GM23338 (cell line): ENCODE data around the gene DCTN1.

Experiments used
- CREB1 ChIP-seq: fragments of 250-450 bp; sonication (Bioruptor Pico); IDR thresholded peaks from 2 replicates; pipeline ENCODE4 v1.5.0; 2020; ENCODE audit warnings: low read depth, mild to moderate bottlenecking, moderate library complexity
- EZH2 ChIP-seq: fragments of 200-600 bp; sonication (generic); IDR thresholded peaks from one replicate; pipeline ENCODE4 v1.8.0; 2017; ENCODE audit warnings: antibody characterized with exemption, mild to moderate bottlenecking, low read depth; ENCODE audit not compliant: unreplicated experiment
- EZH2phosphoT487 ChIP-seq: fragments of 200-600 bp; sonication (generic); IDR thresholded peaks from one replicate; pipeline ENCODE4 v1.8.1; 2018; ENCODE audit warnings: antibody characterized with exemption; ENCODE audit not compliant: unreplicated experiment
- JUNB ChIP-seq: IDR thresholded peaks from one replicate; pipeline ENCODE4 v1.6.1; 2016; ENCODE audit warnings: antibody characterized with exemption; ENCODE audit not compliant: unreplicated experiment
- POLR2AphosphoS5 ChIP-seq: IDR thresholded peaks from 2 replicates; pipeline ENCODE4 v1.6.1; 2016; ENCODE audit warnings: antibody characterized with exemption, low read depth
- TF ChIP-seq, protein P1 (sequence below), 2 experiments: fragments of 200-600 bp in 1 of 2; sonication (generic) in 1 of 2; conservative IDR thresholded peaks; 2 replicates each; pipeline versions ENCODE4 v1.5.1 to v1.6.1; 2016 to 2017; ENCODE audit warnings: antibody characterized with exemption in 2 of 2, low read depth in 2 of 2, mild to moderate bottlenecking in 2 of 2, moderate library complexity in 1 of 2
- TF ChIP-seq, protein P2 (sequence below): IDR thresholded peaks from one replicate; pipeline ENCODE4 v1.6.1; 2018; ENCODE audit warnings: antibody characterized with exemption; ENCODE audit not compliant: unreplicated experiment
- TF ChIP-seq, protein P3 (sequence below): IDR thresholded peaks from 2 replicates; pipeline ENCODE4 v1.6.1; 2016; ENCODE audit warnings: antibody characterized with exemption

DNA sequence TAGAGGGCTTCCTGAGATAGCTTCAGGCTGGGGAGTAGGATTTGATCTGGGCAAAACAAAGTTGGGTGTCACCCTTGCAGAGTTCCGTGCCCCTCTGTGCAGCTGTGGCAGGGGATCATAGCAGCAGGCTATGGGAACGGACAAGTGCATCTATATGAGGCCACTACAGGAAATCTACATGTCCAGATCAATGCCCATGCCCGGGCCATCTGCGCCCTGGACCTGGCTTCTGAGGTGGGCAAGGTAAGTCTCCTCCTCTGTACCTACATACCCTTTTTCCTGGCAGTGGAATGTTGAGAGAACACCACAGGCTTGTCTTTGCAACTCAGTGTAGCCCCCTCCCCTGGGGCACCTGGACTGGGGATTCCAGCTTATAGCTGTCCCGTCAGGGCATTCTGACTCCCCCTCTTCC is 44.9 kb upstream of the DCTN1 start:
- TF ChIP-seq, protein P1, sequence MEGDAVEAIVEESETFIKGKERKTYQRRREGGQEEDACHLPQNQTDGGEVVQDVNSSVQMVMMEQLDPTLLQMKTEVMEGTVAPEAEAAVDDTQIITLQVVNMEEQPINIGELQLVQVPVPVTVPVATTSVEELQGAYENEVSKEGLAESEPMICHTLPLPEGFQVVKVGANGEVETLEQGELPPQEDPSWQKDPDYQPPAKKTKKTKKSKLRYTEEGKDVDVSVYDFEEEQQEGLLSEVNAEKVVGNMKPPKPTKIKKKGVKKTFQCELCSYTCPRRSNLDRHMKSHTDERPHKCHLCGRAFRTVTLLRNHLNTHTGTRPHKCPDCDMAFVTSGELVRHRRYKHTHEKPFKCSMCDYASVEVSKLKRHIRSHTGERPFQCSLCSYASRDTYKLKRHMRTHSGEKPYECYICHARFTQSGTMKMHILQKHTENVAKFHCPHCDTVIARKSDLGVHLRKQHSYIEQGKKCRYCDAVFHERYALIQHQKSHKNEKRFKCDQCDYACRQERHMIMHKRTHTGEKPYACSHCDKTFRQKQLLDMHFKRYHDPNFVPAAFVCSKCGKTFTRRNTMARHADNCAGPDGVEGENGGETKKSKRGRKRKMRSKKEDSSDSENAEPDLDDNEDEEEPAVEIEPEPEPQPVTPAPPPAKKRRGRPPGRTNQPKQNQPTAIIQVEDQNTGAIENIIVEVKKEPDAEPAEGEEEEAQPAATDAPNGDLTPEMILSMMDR (conservative IDR thresholded peaks at IDR 0.05; ENCODE audit: low read depth in 2 of 2) = no peak
- TF ChIP-seq EZH2phosphoT487 = no peak
- TF ChIP-seq POLR2AphosphoS5 = peak; percentile 38
- TF ChIP-seq EZH2 = no peak
- TF ChIP-seq JUNB = no peak
- TF ChIP-seq CREB1 (CRISPR knock-in tag) = no peak
- TF ChIP-seq, protein P2, sequence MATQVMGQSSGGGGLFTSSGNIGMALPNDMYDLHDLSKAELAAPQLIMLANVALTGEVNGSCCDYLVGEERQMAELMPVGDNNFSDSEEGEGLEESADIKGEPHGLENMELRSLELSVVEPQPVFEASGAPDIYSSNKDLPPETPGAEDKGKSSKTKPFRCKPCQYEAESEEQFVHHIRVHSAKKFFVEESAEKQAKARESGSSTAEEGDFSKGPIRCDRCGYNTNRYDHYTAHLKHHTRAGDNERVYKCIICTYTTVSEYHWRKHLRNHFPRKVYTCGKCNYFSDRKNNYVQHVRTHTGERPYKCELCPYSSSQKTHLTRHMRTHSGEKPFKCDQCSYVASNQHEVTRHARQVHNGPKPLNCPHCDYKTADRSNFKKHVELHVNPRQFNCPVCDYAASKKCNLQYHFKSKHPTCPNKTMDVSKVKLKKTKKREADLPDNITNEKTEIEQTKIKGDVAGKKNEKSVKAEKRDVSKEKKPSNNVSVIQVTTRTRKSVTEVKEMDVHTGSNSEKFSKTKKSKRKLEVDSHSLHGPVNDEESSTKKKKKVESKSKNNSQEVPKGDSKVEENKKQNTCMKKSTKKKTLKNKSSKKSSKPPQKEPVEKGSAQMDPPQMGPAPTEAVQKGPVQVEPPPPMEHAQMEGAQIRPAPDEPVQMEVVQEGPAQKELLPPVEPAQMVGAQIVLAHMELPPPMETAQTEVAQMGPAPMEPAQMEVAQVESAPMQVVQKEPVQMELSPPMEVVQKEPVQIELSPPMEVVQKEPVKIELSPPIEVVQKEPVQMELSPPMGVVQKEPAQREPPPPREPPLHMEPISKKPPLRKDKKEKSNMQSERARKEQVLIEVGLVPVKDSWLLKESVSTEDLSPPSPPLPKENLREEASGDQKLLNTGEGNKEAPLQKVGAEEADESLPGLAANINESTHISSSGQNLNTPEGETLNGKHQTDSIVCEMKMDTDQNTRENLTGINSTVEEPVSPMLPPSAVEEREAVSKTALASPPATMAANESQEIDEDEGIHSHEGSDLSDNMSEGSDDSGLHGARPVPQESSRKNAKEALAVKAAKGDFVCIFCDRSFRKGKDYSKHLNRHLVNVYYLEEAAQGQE = no peak
- TF ChIP-seq, protein P3, sequence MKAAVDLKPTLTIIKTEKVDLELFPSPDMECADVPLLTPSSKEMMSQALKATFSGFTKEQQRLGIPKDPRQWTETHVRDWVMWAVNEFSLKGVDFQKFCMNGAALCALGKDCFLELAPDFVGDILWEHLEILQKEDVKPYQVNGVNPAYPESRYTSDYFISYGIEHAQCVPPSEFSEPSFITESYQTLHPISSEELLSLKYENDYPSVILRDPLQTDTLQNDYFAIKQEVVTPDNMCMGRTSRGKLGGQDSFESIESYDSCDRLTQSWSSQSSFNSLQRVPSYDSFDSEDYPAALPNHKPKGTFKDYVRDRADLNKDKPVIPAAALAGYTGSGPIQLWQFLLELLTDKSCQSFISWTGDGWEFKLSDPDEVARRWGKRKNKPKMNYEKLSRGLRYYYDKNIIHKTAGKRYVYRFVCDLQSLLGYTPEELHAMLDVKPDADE = no peak
